GM21390 (cell line): Measurements from ENCODE around the gene MTA3.
"Not testable (repeated sequence)": the region's sequence is repeated elsewhere in the genome, so short reads cannot be mapped to it uniquely, and the experiment has no call there.

Experiments
- ATAC-seq: cut with Tn5 transposase; IDR thresholded peaks from one replicate; pipeline ENCODE4 v1.9.1; 2021; ENCODE audit not compliant: unreplicated experiment

Gene MTA3

DNA sequence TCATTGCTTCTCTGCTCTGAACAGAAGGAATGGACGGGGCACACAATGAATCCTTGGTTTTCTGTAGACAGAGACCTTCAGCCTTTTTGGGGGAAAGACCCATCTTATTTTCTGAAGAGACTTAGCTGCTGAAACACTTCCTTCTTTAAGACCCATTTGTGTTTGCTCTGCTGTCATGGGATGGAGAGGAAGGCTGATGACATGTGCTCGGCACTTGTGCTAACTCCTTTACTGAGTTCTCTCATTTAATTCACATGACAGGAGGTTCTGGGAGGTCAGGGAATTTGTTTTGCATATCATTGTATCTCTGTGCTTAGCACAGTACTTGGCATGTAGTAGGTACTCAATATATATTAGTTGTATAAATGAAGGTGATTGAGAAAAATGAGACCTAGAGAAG is 156.5 kb downstream of the MTA3 start:
- no peak for ATAC-seq

- no peak for ATAC-seq
Observed at GRCh38 chr2:42725657-42726056, 157.2 kb downstream of the MTA3 start.

- no peak for ATAC-seq
Observed at GRCh38 chr2:42726680-42727079, 158.2 kb downstream of the MTA3 start.

GRCh38 chr2:42731316-42731715 is 162.9 kb downstream of the MTA3 start:
- ATAC-seq = not testable (repeated sequence)

GRCh38 chr2:42733852-42734251 is 165.4 kb downstream of the MTA3 start:
- no peak for ATAC-seq

- ATAC-seq = no peak
Observed at GRCh38 chr2:42736598-42737322, 168.3 kb downstream of the MTA3 start.

DNA sequence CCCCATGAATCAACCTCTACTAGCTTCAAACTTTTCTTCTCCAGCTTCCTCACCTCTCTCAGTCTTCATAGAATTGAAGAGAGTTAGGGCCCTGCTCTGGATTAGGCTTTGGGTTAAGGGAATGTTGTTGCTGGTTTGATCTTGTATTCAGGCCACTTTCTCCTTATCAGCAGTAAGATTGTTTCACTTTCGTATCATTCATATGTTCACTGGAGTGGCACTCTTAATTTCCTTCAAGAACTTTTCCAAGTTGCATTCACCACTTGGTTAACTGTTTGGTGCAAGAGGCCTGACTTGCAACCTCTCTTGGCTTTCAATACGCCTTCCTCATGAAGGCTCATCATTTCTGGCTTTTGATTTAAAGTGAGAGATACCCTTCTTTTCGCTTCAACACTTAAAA is 172.7 kb downstream of the MTA3 start:
- ATAC-seq = no peak

DNA sequence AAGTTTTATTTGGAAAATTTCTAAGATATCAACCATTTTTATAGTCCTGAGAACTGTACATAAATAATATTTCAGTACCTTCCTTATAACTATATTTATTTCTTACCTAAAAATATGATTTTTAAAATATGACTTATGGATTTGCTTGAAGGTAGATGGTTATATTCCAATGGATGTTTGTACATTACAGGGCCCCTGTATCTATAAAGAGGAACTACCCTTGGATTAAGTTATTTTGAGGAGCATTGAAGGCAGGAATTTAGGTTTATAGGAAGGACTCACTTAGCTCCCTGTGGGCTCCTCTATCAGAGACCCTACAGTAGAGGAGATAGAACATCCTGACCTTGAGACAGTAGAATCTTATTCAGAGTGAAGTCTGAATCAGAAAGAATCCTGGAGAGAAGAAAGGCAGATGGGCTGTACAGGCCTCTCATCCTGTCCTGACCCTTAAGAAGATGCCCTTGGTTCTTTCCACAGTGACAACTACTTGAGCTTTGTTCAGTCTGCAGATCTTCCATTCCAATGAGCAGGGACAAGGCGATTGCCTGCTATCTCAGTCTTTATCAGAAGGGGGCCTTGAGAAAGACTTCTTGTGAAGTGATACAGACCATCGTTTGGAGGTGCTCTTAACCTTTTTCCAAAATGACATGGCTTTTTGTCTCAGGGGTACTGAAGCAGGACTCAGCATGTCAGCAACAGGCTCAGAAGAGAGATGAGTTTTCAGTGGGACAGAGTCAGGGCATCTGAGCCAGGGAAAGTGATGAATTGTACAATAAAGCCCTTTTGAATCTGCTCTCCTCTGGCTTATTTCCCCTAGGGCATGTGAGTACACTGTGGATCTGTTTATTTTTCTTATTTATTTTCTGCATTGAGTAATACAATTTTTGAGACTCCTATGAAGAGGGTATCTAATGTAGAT is 174.6 kb downstream of the MTA3 start:
- ATAC-seq = no peak

- ATAC-seq = no peak
Observed at GRCh38 chr2:42743659-42743990, 175.2 kb downstream of the MTA3 start.

- ATAC-seq = no peak
Observed at GRCh38 chr2:42744545-42745082, 176.2 kb downstream of the MTA3 start.

GRCh38 chr2:42747422-42747821 is 179.0 kb downstream of the MTA3 start:
- no peak for ATAC-seq

- ATAC-seq = no peak
Observed at GRCh38 chr2:42748840-42749239, 180.4 kb downstream of the MTA3 start.

DNA sequence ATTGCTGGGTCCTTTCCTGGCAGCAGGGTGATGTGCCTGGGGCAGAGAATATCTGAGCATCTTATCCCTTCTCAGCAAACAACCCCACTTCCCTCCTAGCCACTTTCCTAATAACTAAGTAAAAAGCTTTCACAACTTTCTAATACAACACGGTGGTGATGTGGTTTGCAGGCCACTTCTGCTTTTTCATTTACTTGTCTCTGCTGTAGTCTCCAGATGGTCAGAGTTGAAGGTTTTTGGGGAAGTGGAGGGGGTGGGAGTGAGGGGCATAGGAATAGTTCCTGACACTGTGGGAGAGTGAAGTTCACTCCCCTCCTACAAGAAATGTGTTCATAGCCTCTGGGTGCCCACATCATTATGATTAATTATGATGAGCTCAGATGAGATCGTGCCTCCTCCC is 183.9 kb downstream of the MTA3 start:
- ATAC-seq = peak; percentile 72

- ATAC-seq = no peak
Observed at GRCh38 chr2:42752816-42753813, 184.7 kb downstream of the MTA3 start.

GRCh38 chr2:42754021-42754775 is 185.8 kb downstream of the MTA3 start:
- peak; percentile 62 for ATAC-seq

DNA sequence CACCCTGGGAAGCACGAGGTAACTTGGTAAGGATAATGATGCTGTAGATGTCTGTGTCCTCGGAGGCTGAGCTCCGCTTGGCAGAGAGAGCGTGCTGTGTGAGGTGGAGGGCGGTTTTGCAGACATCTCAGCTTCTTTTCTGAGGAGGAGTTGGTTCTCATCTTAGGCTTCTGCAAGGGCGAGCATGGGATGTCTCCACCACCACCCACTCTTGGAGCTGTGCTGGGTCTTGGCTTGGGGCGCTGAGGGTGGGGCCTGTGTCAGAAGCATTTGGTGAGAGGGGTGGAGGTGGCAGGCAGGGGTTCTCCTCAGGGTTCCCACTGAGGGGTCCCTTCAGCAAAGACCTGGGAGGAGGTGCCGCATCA is 186.3 kb downstream of the MTA3 start:
- ATAC-seq = no peak

- no peak for ATAC-seq
Observed at GRCh38 chr2:42755191-42755880, 186.9 kb downstream of the MTA3 start.

DNA sequence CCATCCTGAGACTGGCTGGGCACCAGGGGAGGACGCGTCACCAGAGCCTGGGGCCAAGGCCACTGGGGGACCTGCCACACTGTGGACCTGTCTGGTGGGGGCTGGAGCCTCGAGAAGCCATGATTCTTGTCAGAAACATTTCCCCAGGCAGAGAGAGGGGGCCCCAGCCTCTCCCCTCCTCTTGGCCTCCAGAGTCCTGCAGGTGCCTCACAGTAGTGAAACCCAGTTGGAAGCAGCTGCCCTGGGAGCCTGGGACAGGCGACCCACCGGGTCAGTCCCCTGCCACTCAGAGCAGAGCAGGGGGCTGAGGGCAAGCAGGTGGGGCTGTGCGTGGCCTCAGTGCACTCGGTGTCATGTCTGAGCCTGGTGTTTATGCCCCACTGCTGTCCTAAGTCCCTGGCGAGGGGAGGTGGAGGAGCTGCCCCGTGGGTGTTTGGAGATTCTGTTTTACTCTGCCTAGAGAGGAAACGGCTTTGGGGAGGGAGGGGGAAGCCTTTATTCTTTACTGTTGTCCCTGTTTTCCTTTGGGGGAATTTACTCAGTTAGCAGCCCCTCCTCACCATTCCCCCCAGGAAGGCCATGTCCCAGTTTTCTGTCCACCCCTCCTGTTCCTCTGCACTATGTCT is 187.8 kb downstream of the MTA3 start:
- ATAC-seq = no peak

- no peak for ATAC-seq
Observed at GRCh38 chr2:42756966-42757513, 188.6 kb downstream of the MTA3 start.
